SU-DHL-6 (cell line): ENCODE measurements around the gene GRM1.

Experiments
- H2AFZ ChIP-seq: fragments of 200-600 bp; sonication (generic); 2 replicates; pipeline ENCODE4 v1.6.1; 2014; ENCODE audit warnings: low read depth, mild to moderate bottlenecking, moderate library complexity, mixed read lengths, antibody characterized with exemption, low read length; ENCODE audit not compliant: severe bottlenecking
- H3F3A ChIP-seq: fragments of 200-600 bp; shearing (Covaris generic); 2 replicates; pipeline ENCODE4 v1.6.0; 2016; ENCODE audit warnings: antibody characterized with exemption, mild to moderate bottlenecking; ENCODE audit not compliant: insufficient read depth
- H3K27ac ChIP-seq: fragments of 200-600 bp; sonication (generic); 2 replicates; pipeline ENCODE4 v1.5.1; 2016; ENCODE audit warnings: low read depth, mild to moderate bottlenecking, low read length, moderate library complexity, mixed read lengths
- H3K27me3 ChIP-seq: fragments of 200-600 bp; sonication (generic), shearing (Covaris generic); 2 replicates; pipeline ENCODE4 v1.6.0; 2014; ENCODE audit warnings: mild to moderate bottlenecking, low read length
- H3K36me3 ChIP-seq: fragments of 200-600 bp; sonication (generic); 2 replicates; pipeline ENCODE4 v1.6.1; 2014; ENCODE audit warnings: mild to moderate bottlenecking, low read length, mixed read lengths
- H3K4me2 ChIP-seq: fragments of 300-600, 200-600 bp; shearing (Covaris generic), sonication (generic); 2 replicates; pipeline ENCODE4 v1.6.0; 2014; ENCODE audit warnings: low read length, low read depth, mild to moderate bottlenecking; ENCODE audit not compliant: poor library complexity, severe bottlenecking
- H3K4me3 ChIP-seq: fragments of 200-600 bp; sonication (generic); 2 replicates; pipeline ENCODE4 v1.5.1; 2014; ENCODE audit warnings: antibody characterized with exemption, low read length, mild to moderate bottlenecking, mixed read lengths; ENCODE audit not compliant: insufficient read depth, poor library complexity, severe bottlenecking
- H3K79me2 ChIP-seq: fragments of 200-600 bp; sonication (generic); 2 replicates; pipeline ENCODE4 v1.6.1; 2014; ENCODE audit warnings: mild to moderate bottlenecking, low read length, moderate library complexity; ENCODE audit not compliant: insufficient read depth
- H3K9ac ChIP-seq: fragments of 200-600 bp; sonication (generic); 2 replicates; pipeline ENCODE4 v1.7.0; 2014; ENCODE audit warnings: mild to moderate bottlenecking, low read length
- H3K9me2 ChIP-seq: fragments of 200-600 bp; sonication (generic); replicated peaks from 2 replicates; pipeline ENCODE4 v1.6.1; 2014; ENCODE audit warnings: low read length; ENCODE audit not compliant: insufficient read depth
- H3K9me3 ChIP-seq: fragments of 200-600 bp; sonication (generic); 2 replicates; pipeline ENCODE4 v1.6.1; 2014; ENCODE audit warnings: low read length, mixed read lengths; ENCODE audit not compliant: insufficient read depth
- H4K20me1 ChIP-seq: fragments of 200-600 bp; sonication (generic); 2 replicates; pipeline ENCODE4 v1.6.1; 2014; ENCODE audit warnings: low read depth, mild to moderate bottlenecking, antibody characterized with exemption, low read length, moderate library complexity, mixed read lengths
- CTCF ChIP-seq: fragments of 200-600 bp; sonication (generic); IDR thresholded peaks from one replicate; pipeline ENCODE4 v1.5.1; 2017; ENCODE audit warnings: antibody characterized with exemption, mild to moderate bottlenecking, low read length, moderate library complexity; ENCODE audit not compliant: insufficient read depth, poor library complexity, severe bottlenecking
- EZH2phosphoT487 ChIP-seq: fragments of 200-600 bp; sonication (generic), shearing (Covaris generic); conservative IDR thresholded peaks from 2 replicates; pipeline ENCODE4 v1.6.1; 2018; ENCODE audit warnings: mild to moderate bottlenecking, antibody characterized with exemption, low read length, moderate library complexity, mixed read lengths

Gene GRM1

DNA sequence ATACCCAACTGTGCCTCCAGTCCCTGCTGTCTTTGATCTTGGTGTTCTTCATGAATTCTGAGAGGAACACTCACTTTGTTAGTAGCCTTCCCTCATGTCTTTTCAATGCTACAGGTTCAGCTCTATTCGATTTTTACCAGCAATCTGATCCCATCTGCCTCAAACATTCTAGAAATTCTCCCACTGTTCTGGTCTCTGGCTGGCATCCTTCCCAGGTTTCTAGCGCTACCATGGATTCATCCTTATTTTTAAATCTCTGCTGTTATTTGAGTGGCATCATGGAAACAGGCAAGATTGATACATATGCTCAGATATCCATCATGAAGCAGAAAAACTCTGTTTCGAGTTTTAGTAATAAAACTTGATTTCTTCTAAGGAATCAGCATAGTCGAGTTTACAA, 94.8 kb downstream of the GRM1 start:
- no peaks in the 10 kb centered on the region for H3K9me3 ChIP-seq
- no peaks in the 10 kb centered on the region for H3K27me3 ChIP-seq
- no peak overlapping the region for H2AFZ ChIP-seq
- H3K9ac ChIP-seq: no peak overlapping the region
- no peak overlapping the region for H3K4me2 ChIP-seq
- H3K36me3 ChIP-seq: no peaks in the 10 kb centered on the region
- H3K4me3 ChIP-seq: no peak overlapping the region
- no peak for TF ChIP-seq CTCF
- TF ChIP-seq EZH2phosphoT487: no peak
- no peaks in the 10 kb centered on the region for H3F3A ChIP-seq
- H3K79me2 ChIP-seq: no peaks in the 10 kb centered on the region
- no peaks in the 10 kb centered on the region; the same call in 1 of the 2 replicates for H4K20me1 ChIP-seq
- no peaks in the 10 kb centered on the region for H3K9me2 ChIP-seq
- no peak overlapping the region for H3K27ac ChIP-seq

DNA sequence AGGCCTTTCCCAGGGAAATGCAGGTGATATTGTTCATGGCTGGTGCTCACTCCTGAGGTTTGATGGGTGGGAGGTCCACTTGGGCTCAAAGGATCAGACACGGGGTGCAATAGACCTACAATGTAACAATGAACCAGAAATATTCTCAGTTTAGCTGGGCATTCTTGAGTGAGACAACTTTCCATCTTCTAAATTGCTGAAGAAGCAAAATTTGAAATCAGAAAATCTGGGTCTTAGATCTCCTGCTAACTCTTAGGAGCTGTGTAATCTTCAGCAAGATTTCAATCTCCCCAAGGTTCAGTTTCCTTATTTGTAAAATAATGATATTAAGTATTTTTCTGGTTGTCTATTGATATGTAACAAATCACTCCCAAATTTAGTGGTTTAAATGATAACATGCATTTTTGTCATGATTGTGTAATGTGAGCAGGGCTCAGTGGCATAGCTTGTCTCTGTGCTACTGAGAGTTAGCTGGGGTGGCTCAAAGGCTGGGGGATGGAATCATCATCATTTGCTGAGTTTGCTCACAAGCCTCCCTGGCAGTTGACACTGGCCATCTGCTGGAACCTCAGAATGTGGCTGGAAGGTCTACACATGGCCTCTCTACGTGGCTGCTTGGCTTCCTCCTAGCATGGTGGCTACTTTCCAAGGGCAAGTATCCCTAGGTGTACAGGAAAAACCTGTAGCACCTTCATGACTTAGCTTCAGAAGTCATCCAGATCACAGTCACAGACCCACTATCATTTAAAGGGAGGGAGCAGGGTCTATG, 98.8 kb downstream of the GRM1 start:
- Histone ChIP-seq H3K4me2 (no peak overlapping the region), H3K79me2 (no peaks in the 10 kb centered on the region), H3K4me3 (no peak overlapping the region), H3K9me2 (no peaks in the 10 kb centered on the region), H3K9ac (no peak overlapping the region), H3F3A (no peaks in the 10 kb centered on the region), H2AFZ (no peak overlapping the region), H3K27me3 (no peaks in the 10 kb centered on the region; the same call in 1 of the 2 replicates), H4K20me1 (no peaks in the 10 kb centered on the region; the same call in 1 of the 2 replicates), H3K36me3 (no peaks in the 10 kb centered on the region), H3K9me3 (no peaks in the 10 kb centered on the region), H3K27ac (no peak overlapping the region)
- no peak for TF ChIP-seq CTCF
- TF ChIP-seq EZH2phosphoT487: no peak

GRCh38 chr6:146133866-146134265, 105.0 kb downstream of the GRM1 start:
- H3K9ac ChIP-seq: no peak overlapping the region
- no peak for TF ChIP-seq CTCF
- TF ChIP-seq EZH2phosphoT487: no peak
- H3K9me2 ChIP-seq: no peaks in the 10 kb centered on the region
- H3K36me3 ChIP-seq: no peaks in the 10 kb centered on the region
- H3K4me3 ChIP-seq: no peak overlapping the region
- H4K20me1 ChIP-seq: no peaks in the 10 kb centered on the region
- no peaks in the 10 kb centered on the region for H3K9me3 ChIP-seq
- H3K27me3 ChIP-seq: no peaks in the 10 kb centered on the region; the same call in 1 of the 2 replicates
- no peaks in the 10 kb centered on the region for H3F3A ChIP-seq
- no peaks in the 10 kb centered on the region for H3K79me2 ChIP-seq
- H3K27ac ChIP-seq: no peak overlapping the region
- no peak overlapping the region for H2AFZ ChIP-seq
- no peak overlapping the region for H3K4me2 ChIP-seq
